Activated CD4-positive, alpha-beta T cell treated with anti-CD3 and anti-CD28 coated beads, Interleukin-2, amount 50 U/mL, for 1 hour (primary cell): ENCODE measurements around the gene RNF4.
A peak's percentile ranks its signal among the peaks of the same experiment; 100 is the strongest.
"Not testable (repeated sequence)": the region's sequence is repeated elsewhere in the genome, so short reads cannot be mapped to it uniquely, and the experiment has no call there.

Source experiments
- DNase-seq: peaks from one replicate; pipeline ENCODE4 v3.0.0-alpha.2; 2020

Gene RNF4

GRCh38 chr4:2458546-2459491 lies 10.1 kb upstream of the RNF4 start:
- DNase-seq: no peak

DNA sequence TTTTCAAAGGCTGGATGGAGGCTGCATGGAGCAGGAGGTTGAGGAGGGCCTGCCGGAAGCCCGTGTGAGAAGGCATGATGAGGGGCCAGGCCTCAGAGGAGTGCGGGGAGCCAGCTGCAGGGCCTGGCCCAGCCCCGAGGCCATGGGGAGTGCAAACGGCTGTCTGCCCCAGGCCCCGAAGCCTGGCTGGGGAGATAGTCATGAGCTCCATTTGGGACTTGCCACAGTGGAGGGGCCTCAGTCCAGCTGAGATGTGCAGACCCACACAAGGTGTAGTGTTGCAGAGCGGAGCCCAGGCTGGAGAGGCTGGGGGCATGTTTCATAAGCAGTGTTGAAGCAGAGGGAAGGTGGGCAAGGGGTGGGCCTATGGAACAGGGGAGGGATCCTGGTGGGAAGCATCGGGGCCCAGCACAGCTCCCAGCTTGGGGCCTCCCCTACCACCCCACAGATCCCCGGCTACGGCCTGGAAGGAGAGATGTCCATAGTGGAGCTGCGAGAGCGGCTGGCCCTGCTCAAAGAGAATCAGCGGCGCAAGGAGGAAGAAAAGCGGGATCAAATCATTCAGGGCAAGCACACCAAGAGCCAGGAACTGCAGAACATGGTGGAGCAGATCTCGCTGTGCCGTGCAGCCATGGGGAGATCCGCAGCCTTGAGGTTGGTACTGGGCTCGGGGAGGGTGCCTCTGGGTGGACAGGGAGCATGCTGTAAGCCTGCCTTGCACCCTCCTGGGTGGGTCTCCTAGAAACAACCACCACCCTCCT lies 9.1 kb upstream of the RNF4 start:
- DNase-seq: no peak

- no peak for DNase-seq
Observed at GRCh38 chr4:2461246-2461960, 7.5 kb upstream of the RNF4 start.

GRCh38 chr4:2462218-2462991 lies 6.5 kb upstream of the RNF4 start:
- DNase-seq: peak; percentile 62

DNA sequence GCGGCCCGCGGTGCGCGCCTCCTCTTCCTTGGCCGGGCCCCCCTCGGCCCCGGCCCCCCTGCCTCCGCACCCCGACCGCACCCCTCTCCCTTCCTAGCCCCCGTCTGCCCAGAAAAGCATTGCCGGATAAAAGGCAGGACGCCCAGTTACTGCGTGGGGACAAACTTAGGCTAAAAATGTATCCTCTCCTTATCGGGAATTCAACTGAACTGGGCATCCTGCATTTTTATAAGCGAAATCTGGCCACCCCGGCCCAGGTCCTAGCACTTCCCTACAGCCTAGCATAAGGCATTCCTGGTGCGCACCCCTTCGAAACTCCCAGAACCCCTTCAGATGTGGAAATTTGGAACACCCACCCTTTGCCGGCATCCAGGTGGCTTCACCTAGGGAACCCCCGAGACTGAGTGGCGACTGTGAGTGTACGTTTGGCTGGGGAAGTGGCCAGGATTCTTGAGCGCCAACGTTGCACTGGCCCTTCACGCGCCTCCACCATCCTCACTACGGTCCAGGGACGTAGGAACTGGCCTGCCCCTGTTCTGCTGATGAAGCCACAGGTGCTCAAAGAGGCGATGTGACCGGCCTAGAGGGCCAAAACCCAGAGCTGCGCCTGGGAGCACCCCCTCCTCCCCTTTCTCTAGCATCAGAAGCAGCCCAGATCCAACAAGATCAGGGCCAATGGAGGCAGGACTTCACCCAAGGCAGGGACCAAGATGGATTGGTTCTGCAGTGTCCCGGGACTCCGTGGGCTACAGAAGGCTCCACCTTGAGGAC lies 5.7 kb upstream of the RNF4 start:
- DNase-seq: no peak

DNA sequence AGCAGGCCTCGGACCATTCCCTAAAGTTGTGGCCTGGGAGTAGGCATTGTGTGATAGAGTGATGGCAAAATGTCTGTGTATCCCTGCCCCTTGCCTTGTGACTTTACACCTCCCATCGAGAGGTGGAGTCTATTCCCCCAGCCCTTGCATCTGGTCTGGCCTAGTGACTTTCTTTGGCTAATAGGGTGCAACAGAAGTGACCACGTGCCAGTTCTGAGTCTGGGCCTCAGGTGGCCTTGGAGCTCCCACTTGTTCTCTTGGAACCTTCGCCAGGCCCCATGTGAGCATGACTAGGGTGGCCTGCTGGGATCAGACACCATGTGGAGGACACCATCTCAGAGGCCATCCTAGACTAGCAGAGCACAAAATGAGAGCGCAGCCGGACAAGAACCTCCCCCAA lies 3.9 kb upstream of the RNF4 start:
- no peak for DNase-seq

GRCh38 chr4:2465544-2465943 lies 3.4 kb upstream of the RNF4 start:
- DNase-seq: not testable (repeated sequence)

- peak; percentile 70 for DNase-seq
Observed at GRCh38 chr4:2469192-2469984, 482 bp downstream of the RNF4 start.

GRCh38 chr4:2470791-2471190 lies 1.9 kb downstream of the RNF4 start:
- no peak for DNase-seq

DNA sequence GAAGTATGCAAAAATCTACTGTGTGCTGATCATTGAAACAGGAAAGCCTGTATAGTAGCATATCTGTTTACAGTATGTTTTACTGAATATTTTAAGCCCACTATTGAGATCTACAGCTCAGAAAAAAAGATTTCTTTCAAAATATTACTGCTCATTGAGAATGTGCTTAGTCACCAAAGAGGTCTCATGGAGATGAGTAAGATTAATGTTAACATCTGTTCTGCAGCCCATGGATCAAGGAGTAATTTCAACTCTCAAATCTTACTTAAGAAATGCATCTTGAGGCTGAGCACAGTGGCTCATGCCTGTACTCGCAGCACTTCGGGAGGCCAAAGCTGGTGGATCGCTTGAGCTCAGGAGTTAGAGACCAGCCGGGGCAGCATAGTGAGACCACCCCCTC lies 3.3 kb downstream of the RNF4 start:
- DNase-seq: no peak

DNA sequence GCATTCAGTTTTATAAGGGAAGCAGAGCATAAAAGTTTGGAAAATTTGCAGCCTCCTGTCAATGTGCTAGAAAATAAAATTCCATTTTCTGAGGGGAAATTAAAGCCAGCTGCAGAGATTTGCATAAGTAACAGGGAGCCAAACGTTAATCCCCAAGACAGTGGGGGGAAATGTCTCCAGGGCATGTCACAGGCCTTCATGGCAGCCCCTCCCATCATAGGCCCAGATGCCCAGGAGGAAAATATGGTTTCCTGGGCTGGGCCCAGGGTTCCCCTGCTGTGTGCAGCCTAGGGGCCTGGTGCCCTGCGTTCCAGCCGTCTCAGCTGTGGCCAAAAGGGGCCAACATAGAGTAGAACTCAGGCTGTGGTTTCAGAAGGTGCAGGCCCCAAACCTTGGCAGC lies 9.3 kb downstream of the RNF4 start:
- DNase-seq: no peak

DNA sequence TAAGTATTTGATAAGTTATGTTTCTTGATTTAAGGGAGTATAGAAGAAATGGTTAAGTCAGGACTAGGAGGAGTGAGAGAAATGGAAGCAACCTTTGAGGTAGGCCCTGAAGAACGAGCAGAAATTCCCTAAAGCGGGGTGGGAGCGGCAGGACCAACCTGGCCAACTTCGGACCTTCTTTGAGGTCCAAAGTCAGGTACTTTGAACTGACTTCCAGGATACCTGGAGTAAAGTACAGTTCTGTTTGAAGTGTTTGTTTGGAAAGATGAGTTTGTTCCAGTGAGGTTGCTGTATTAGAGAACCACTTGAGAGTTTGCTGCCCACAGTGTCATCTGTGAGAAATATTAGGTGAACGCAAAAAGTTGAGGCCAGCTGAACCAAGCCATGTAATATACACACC lies 11.7 kb downstream of the RNF4 start:
- DNase-seq: no peak

DNA sequence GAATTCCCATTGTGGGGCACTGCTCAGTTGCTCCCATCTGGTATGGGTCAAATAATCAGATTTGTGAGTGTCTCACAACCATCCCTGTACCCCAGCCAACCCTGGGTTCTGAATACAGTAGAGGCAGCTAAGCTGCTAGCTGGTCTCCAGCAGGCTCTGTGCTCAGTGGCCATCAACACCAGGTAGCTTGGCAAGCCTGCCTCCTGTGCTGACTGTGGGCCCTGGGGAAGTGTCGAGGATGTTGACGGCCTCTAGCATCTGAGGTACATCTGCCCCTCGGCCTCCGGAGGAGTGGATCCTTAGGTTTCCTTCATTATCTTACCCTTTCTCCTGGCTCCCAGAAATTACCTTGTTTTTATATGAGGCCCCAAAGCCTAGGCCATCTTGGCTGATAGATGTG lies 13.3 kb downstream of the RNF4 start:
- DNase-seq: no peak

DNA sequence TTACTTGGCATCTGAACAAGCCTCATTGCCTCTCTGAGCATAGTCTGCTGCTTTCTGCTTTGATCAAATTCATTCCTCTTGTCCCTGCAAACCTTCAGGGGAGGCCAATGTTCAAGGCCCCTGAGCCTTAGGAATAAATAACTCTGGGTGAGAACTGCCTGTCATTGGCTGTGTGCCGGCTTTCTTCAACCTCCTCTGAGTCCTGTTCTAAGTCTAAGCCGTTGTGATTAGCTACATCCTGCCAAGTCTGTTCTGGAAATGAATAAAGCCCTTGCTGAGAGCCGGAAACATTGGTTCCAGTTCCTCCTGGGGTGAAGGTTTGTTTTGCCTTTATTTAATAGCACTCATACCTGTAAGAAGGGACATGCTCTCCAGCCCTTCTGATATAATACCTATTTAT lies 13.8 kb downstream of the RNF4 start:
- no peak for DNase-seq

DNA sequence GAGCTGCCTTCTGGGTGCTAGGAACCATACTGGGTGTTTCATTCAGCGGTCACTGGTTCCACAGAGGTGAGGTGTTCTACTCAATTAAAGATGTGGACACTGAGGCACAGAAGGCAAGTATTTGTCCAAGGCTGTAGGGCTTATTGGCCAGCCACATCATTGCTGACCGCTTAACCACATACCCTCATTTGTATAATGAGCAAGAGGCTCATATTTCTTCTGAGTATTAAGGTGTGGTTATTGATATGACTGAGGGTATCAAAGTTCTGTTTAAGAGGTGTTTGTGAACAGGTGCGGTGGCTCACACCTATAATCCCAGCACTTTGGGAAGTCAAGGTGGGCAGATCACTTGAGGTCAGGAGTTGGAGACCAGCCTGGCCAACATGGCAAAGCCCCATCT lies 14.3 kb downstream of the RNF4 start:
- no peak for DNase-seq

- no peak for DNase-seq
Observed at GRCh38 chr4:2484185-2484584, 15.3 kb downstream of the RNF4 start.

DNA sequence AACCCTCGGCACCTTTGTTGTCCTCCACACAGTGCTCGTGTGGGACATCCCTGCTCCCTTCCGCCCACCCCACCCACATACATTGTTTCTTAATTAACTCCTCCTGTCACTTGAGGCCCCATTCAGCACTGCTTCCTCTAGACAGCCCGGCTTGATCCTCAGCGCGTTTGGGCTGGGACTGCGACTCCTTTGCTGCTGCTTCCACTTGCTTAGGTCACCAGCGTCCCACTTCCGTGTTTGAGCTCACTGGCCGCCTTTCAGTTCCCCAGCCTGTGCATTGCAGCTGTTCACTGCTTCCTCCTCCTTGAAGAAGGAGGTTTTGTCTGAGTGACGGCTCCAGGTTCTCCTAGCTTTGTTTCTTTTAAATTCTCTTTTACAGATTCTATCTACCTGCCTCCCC lies 16.1 kb downstream of the RNF4 start:
- DNase-seq: peak; percentile 62

DNA sequence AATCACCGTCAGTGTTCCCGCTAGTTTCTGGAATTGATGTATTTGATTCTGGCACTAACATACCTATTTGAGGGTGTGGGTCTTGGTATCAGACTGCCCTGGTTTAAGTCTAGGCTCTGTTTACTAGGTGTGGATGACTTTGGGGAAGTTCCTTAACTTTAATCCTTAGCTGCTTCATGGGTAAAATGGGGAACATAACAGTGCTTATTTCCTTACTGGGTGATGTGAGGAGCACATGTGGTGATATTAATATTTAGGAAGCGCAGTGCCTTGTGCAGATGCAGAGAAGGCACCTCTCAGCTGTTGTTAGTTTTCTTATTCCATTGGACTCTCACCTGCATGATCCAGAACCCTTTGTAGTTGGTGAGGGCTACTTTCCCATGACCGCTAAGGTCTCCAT lies 17.1 kb downstream of the RNF4 start:
- DNase-seq: no peak

- no peak for DNase-seq
Observed at GRCh38 chr4:2486981-2487380, 18.1 kb downstream of the RNF4 start.

- no peak for DNase-seq
Observed at GRCh38 chr4:2487632-2488031, 18.7 kb downstream of the RNF4 start.
